Neuronal stem cell (in vitro differentiated cells): ENCODE data around the gene GLI3.

Source experiments
- DNase-seq: peaks from one replicate; pipeline ENCODE4 v3.0.0-alpha.2; 2013; ENCODE audit warnings: low spot score
- H2AFZ ChIP-seq: one replicate; pipeline ENCODE4 v1.6.1; 2013; ENCODE audit warnings: mild to moderate bottlenecking, low read length, inconsistent platforms
- H2AK5ac ChIP-seq: 2 replicates; pipeline ENCODE4 v1.6.1; 2013; ENCODE audit warnings: low read depth, mild to moderate bottlenecking, inconsistent platforms, low read length, moderate library complexity, mixed read lengths
- H2BK120ac ChIP-seq: 2 replicates; pipeline ENCODE4 v1.6.1; 2013; ENCODE audit warnings: low read depth, mild to moderate bottlenecking, inconsistent platforms, low read length, moderate library complexity, mixed read lengths
- H2BK12ac ChIP-seq: one replicate; pipeline ENCODE4 v1.6.1; 2013; ENCODE audit warnings: low read length, inconsistent platforms
- H2BK15ac ChIP-seq: 2 replicates; pipeline ENCODE4 v1.6.1; 2013; ENCODE audit warnings: mild to moderate bottlenecking, low read length, inconsistent platforms, mixed read lengths
- H2BK5ac ChIP-seq: one replicate; pipeline ENCODE4 v1.6.1; 2013; ENCODE audit warnings: inconsistent platforms, mild to moderate bottlenecking, low read length, moderate library complexity
- H3K14ac ChIP-seq: one replicate; pipeline ENCODE4 v1.6.1; 2013; ENCODE audit warnings: low read length, inconsistent platforms
- H3K18ac ChIP-seq: 2 replicates; pipeline ENCODE4 v1.6.1; 2013; ENCODE audit warnings: low read length, inconsistent platforms
- H3K23ac ChIP-seq: 2 replicates; pipeline ENCODE4 v1.6.1; 2013; ENCODE audit warnings: low read depth, mild to moderate bottlenecking, mixed read lengths, low read length, inconsistent platforms; ENCODE audit not compliant: poor library complexity
- H3K27ac ChIP-seq: replicated peaks from 3 replicates; pipeline ENCODE4 v1.5.1; 2013; ENCODE audit warnings: low read length, inconsistent platforms
- H3K27me3 ChIP-seq, 3 experiments: 2 replicates each; pipeline ENCODE4 v1.6.1; 2013; ENCODE audit warnings: low read length in 3 of 3, mild to moderate bottlenecking in 2 of 3, inconsistent platforms in 1 of 3, low read depth in 1 of 3, mixed read lengths in 1 of 3, moderate library complexity in 1 of 3; ENCODE audit not compliant: control insufficient read depth in 3 of 3, insufficient read depth in 3 of 3
- H3K36me3 ChIP-seq, 2 donors: replicated peaks in 1 of 2; 2 replicates each; pipeline ENCODE4 v1.6.1; 2013; ENCODE audit warnings: low read length in 2 of 2; ENCODE audit not compliant: control insufficient read depth in 2 of 2, insufficient read depth in 2 of 2
- H3K4ac ChIP-seq: 2 replicates; pipeline ENCODE4 v1.6.1; 2013; ENCODE audit warnings: inconsistent platforms, mild to moderate bottlenecking, low read length, moderate library complexity
- H3K4me1 ChIP-seq, 2 donors: 1 replicate in 1 of 2; 2 replicates in 1 of 2; pipeline ENCODE4 v1.6.1; 2013; ENCODE audit warnings: low read length in 2 of 2, low read depth in 1 of 2; ENCODE audit not compliant: control insufficient read depth in 2 of 2, insufficient read depth in 1 of 2
- H3K4me2 ChIP-seq: one replicate; pipeline ENCODE4 v1.6.1; 2013; ENCODE audit warnings: mild to moderate bottlenecking, low read length, inconsistent platforms; ENCODE audit not compliant: insufficient read depth, poor library complexity, severe bottlenecking
- H3K4me3 ChIP-seq, 2 donors: 2 replicates each; pipeline ENCODE4 v1.5.1; 2013; ENCODE audit warnings: low read length in 2 of 2, mild to moderate bottlenecking in 2 of 2, inconsistent platforms in 1 of 2, moderate library complexity in 1 of 2
- H3K79me1 ChIP-seq: one replicate; pipeline ENCODE4 v1.6.1; 2013; ENCODE audit warnings: low read depth, mild to moderate bottlenecking, inconsistent platforms, low read length, moderate library complexity
- H3K9ac ChIP-seq: one replicate; pipeline ENCODE4 v1.6.1; 2013; ENCODE audit warnings: mild to moderate bottlenecking, low read depth, low read length, inconsistent platforms; ENCODE audit not compliant: poor library complexity
- H3K9me3 ChIP-seq, 2 donors: replicated peaks in 1 of 2; 2 replicates each; pipeline versions ENCODE3 to v1.6.1; 2013; ENCODE audit warnings: low read length in 2 of 2, mild to moderate bottlenecking in 2 of 2, inconsistent platforms in 1 of 2, low read depth in 1 of 2, mixed read lengths in 1 of 2, moderate library complexity in 1 of 2; ENCODE audit not compliant: control insufficient read depth in 2 of 2, insufficient read depth in 1 of 2
- H4K8ac ChIP-seq: one replicate; pipeline ENCODE4 v1.6.1; 2013; ENCODE audit warnings: low read depth, mild to moderate bottlenecking, inconsistent platforms, low read length, moderate library complexity
- H4K91ac ChIP-seq: one replicate; pipeline ENCODE4 v1.6.1; 2013; ENCODE audit warnings: low read length, low read depth, mild to moderate bottlenecking, inconsistent platforms; ENCODE audit not compliant: poor library complexity
- WGBS, 2 donors: extraction: QIAGEN DNeasy Blood & Tissue Kit; methylation state at CpG; one replicate each; pipeline ENCODE4 v1.1.7; 2013; ENCODE audit warnings: missing lambda C conversion rate in 2 of 2, mixed read lengths in 1 of 2; ENCODE audit not compliant: insufficient read length in 2 of 2, insufficient replicate concordance in 1 of 2; ENCODE audit errors: extremely low coverage in 2 of 2; 5-methylcytosine and 5-hydroxymethylcytosine counted together

The GLI3 gene

DNA sequence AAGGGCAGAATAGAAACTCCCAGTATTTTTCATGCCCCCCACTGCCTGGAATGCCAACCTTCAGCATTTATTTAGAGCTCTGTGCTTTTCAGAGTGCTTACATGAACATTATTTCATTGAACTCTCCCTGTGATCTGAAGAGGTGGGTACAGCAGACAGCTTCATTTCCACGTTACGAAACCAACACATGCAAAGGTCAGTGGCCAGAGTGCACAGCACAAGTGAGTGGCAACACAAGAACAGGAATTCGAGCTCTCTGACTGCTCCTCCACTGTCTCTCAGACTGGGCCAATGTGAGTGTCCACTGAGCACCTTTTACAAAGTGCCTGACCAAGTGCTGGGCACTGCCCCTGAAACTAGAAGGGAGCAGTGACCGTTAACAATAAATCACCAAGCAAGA lies 162.9 kb downstream of the GLI3 start:
- no CpG with 5 or more reads among the region's 4 CpGs for WGBS, 2 donors
- no peak overlapping the region for H2BK12ac ChIP-seq

GRCh38 chr7:42071372-42072261 lies 165.4 kb downstream of the GLI3 start:
- H3K9ac ChIP-seq = no peak overlapping the region
- H2AFZ ChIP-seq = no peak overlapping the region
- no peak overlapping the region for H2BK12ac ChIP-seq
- no peak overlapping the region for H3K23ac ChIP-seq
- DNase-seq = no peak
- no peak overlapping the region for H4K91ac ChIP-seq
- H2BK15ac ChIP-seq = no peak overlapping the region
- H3K27ac ChIP-seq = peak overlapping the region; percentile 49
- H3K9me3 ChIP-seq = no peaks in the 10 kb centered on the region
- no peak overlapping the region for H3K4me2 ChIP-seq
- H2BK5ac ChIP-seq = no peak overlapping the region
- H3K14ac ChIP-seq = no peak overlapping the region
- peaks cover 4% of the 10 kb centered on the region for H3K79me1 ChIP-seq
- H3K4me1 ChIP-seq = peaks cover 36 to 57% of the 10 kb centered on the region in 2 donors
- H3K27me3 ChIP-seq = no peaks in the 10 kb centered on the region
- H3K36me3 ChIP-seq = peaks cover 0 to 41% of the 10 kb centered on the region in 2 donors
- no peak overlapping the region for H4K8ac ChIP-seq
- peak overlapping the region; percentile 1 for H3K18ac ChIP-seq
- no peak overlapping the region for H2AK5ac ChIP-seq
- WGBS, 2 donors = no CpG with 5 or more reads among the region's 8 CpGs
- no peak overlapping the region for H3K4ac ChIP-seq
- H3K4me3 ChIP-seq = no peak overlapping the region
- no peak overlapping the region for H2BK120ac ChIP-seq

More for the DNA sequence above, 162.9 kb downstream of the GLI3 start:
- no peaks in the 10 kb centered on the region for H3K9me3 ChIP-seq
- H3K27ac ChIP-seq = no peak overlapping the region
- H4K91ac ChIP-seq = no peak overlapping the region
- no peak for DNase-seq
- peak overlapping the region; percentile 18 for H3K9ac ChIP-seq
- H2AFZ ChIP-seq = no peak overlapping the region
- H2BK15ac ChIP-seq = no peak overlapping the region
- no peaks in the 10 kb centered on the region for H3K27me3 ChIP-seq
- no peak overlapping the region for H3K4ac ChIP-seq
- H3K14ac ChIP-seq = peak overlapping the region; percentile 22
- peaks cover 0 to 60% of the 10 kb centered on the region in 2 donors for H3K36me3 ChIP-seq
- H3K79me1 ChIP-seq = peaks cover 6% of the 10 kb centered on the region
- no peak overlapping the region for H2BK5ac ChIP-seq
- H3K4me3 ChIP-seq = no peak overlapping the region
- peaks cover 26 to 38% of the 10 kb centered on the region in 2 donors for H3K4me1 ChIP-seq
- H3K23ac ChIP-seq = no peak overlapping the region
- H2BK120ac ChIP-seq = no peak overlapping the region
- H4K8ac ChIP-seq = no peak overlapping the region
- no peak overlapping the region for H2AK5ac ChIP-seq
- H3K18ac ChIP-seq = no peak overlapping the region
- no peak overlapping the region for H3K4me2 ChIP-seq

DNA sequence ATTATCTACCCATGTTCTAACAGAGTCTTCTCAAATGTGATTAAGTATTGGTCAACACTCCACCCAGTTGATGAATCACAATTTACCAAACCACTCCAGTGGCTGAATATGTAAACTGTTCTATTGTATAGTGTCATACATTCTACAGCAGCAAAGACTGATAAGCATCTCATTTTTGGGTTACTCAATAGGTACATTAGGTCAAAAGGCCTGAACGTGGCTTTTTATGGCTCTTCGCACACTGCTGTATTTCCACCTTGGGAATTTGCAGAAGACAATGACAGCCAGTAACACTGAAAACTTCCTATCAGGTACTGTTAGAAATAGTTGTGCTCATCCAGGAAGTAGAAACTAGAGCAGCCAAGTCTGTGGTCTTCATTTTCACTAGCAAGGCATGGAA lies 166.9 kb downstream of the GLI3 start:
- Histone ChIP-seq H2AFZ (no peak overlapping the region), H3K14ac (no peak overlapping the region), H3K4me1 (peaks cover 40 to 73% of the 10 kb centered on the region in 2 donors), H3K27me3 (no peaks in the 10 kb centered on the region), H4K8ac (no peak overlapping the region), H2BK12ac (peak overlapping the region; percentile 44), H3K36me3 (peaks cover 0 to 26% of the 10 kb centered on the region in 2 donors), H3K4me3 (no peak overlapping the region), H3K9ac (no peak overlapping the region), H3K27ac (peak overlapping the region; percentile 81), H3K23ac (no peak overlapping the region), H2BK5ac (no peak overlapping the region), H3K9me3 (no peaks in the 10 kb centered on the region), H4K91ac (no peak overlapping the region), H2AK5ac (no peak overlapping the region), H2BK15ac (no peak overlapping the region), H3K79me1 (peaks cover 4% of the 10 kb centered on the region), H3K18ac (no peak overlapping the region), H2BK120ac (no peak overlapping the region), H3K4me2 (no peak overlapping the region), H3K4ac (no peak overlapping the region)
- DNase-seq = no peak
- WGBS, 2 donors = no CpG with 5 or more reads among the region's 2 CpGs

GRCh38 chr7:42069590-42069989 lies 167.4 kb downstream of the GLI3 start:
- Histone ChIP-seq H3K4ac (no peak overlapping the region), H3K36me3 (peaks cover 0 to 21% of the 10 kb centered on the region in 2 donors), H2BK12ac (no peak overlapping the region), H3K14ac (no peak overlapping the region), H3K4me1 (peaks cover 43 to 76% of the 10 kb centered on the region in 2 donors), H3K27me3 (no peaks in the 10 kb centered on the region), H4K91ac (no peak overlapping the region), H3K27ac (peak overlapping the region; percentile 81), H3K4me3 (no peak overlapping the region), H3K4me2 (no peak overlapping the region), H4K8ac (no peak overlapping the region), H2AFZ (no peak overlapping the region), H2BK5ac (no peak overlapping the region), H3K23ac (no peak overlapping the region), H3K9ac (no peak overlapping the region), H2BK15ac (no peak overlapping the region), H3K18ac (no peak overlapping the region), H2AK5ac (no peak overlapping the region), H2BK120ac (no peak overlapping the region), H3K9me3 (peaks cover 0 to under 1% of the 10 kb centered on the region in 2 donors), H3K79me1 (peaks cover 5% of the 10 kb centered on the region)
- DNase-seq = no peak
- WGBS, 2 donors = no CpG with 5 or more reads among the region's 1 CpG
